IMR-90 (cell line): ENCODE results near the gene ATG9B. TPM values are rescaled to one million over a fixed set of nuclear protein-coding genes. Genes with fewer than 3 reads are reported as not detected.
"Not testable (repeated sequence)": the region's sequence is repeated elsewhere in the genome, so short reads cannot be mapped to it uniquely, and the experiment has no call there.

Experiments used
- ATAC-seq: fragments of 200-7000 bp; cut with Tn5 transposase; 2 replicates; pipeline ENCODE4 v1.9.1; 2020; ENCODE audit warnings: low read depth, mild to moderate bottlenecking, moderate library complexity
- BruUV-seq: library from RNA; stranded (reverse); fragments of 400-500 nt; replicated peaks from 2 replicates; lab custom pipeline; 2021; lab: Mats Ljungman, UMichigan
- CTCF ChIA-PET: fragments of 300-600 bp; formaldehyde crosslinking; extraction: SDS; loops from one replicate; lab custom pipeline; 2021; ENCODE audit warnings: antibody characterized with exemption; lab: Yijun Ruan, JAX
- POLR2A ChIA-PET: fragments of 300-600 bp; sonication (Branson Sonifier 250); formaldehyde crosslinking; loops from one replicate; lab custom pipeline; 2022; ENCODE audit warnings: antibody characterized with exemption; ENCODE audit not compliant: unreplicated experiment; lab: Charles Lee
- DNase-seq: peaks from one replicate; pipeline ENCODE4 v3.0.0; 2013
- H2AFZ ChIP-seq: replicated peaks from 2 replicates; pipeline ENCODE3; 2013; ENCODE audit warnings: low read length, mild to moderate bottlenecking; ENCODE audit not compliant: poor library complexity
- H2AK5ac ChIP-seq: 2 replicates; pipeline ENCODE4 v1.6.1; 2013; ENCODE audit warnings: low read depth, low read length, inconsistent platforms
- H2AK9ac ChIP-seq: replicated peaks from 2 replicates; pipeline ENCODE3; 2013; ENCODE audit warnings: mild to moderate bottlenecking, low read depth, low read length, moderate library complexity; ENCODE audit not compliant: poor library complexity
- H2BK120ac ChIP-seq: 2 replicates; pipeline ENCODE4 v1.6.1; 2013; ENCODE audit warnings: low read depth, low read length, inconsistent platforms
- H2BK15ac ChIP-seq: 3 replicates; pipeline ENCODE4 v1.6.1; 2013; ENCODE audit warnings: low read depth, low read length, inconsistent platforms
- H2BK20ac ChIP-seq: 2 replicates; pipeline ENCODE4 v1.6.1; 2013; ENCODE audit warnings: low read depth, mild to moderate bottlenecking, inconsistent platforms, low read length, moderate library complexity
- H2BK5ac ChIP-seq: 2 replicates; pipeline ENCODE4 v1.6.1; 2013; ENCODE audit warnings: mild to moderate bottlenecking, low read depth, low read length, inconsistent platforms; ENCODE audit not compliant: poor library complexity, severe bottlenecking
- H3K14ac ChIP-seq: replicated peaks from 2 replicates; pipeline ENCODE4 v1.6.1; 2013; ENCODE audit warnings: low read depth, low read length, inconsistent platforms
- H3K18ac ChIP-seq: 2 replicates; pipeline ENCODE4 v1.6.1; 2013; ENCODE audit warnings: low read depth, low read length, control low read depth
- H3K23ac ChIP-seq: 2 replicates; pipeline ENCODE4 v1.6.1; 2013; ENCODE audit warnings: low read depth, low read length, inconsistent platforms
- H3K27ac ChIP-seq: 2 replicates; pipeline ENCODE4 v1.5.1; 2013; ENCODE audit warnings: mild to moderate bottlenecking, control low read depth, low read length; ENCODE audit not compliant: insufficient read depth
- H3K27me3 ChIP-seq: 2 replicates; pipeline ENCODE4 v1.6.1; 2013; ENCODE audit warnings: low read length; ENCODE audit not compliant: control insufficient read depth, insufficient read depth
- H3K36me3 ChIP-seq: 2 replicates; pipeline ENCODE4 v1.6.1; 2013; ENCODE audit warnings: low read length, mixed read lengths; ENCODE audit not compliant: control insufficient read depth, insufficient read depth
- H3K4ac ChIP-seq: 2 replicates; pipeline ENCODE4 v1.6.1; 2013; ENCODE audit warnings: low read depth, low read length, inconsistent platforms
- H3K4me1 ChIP-seq: 2 replicates; pipeline ENCODE4 v1.6.1; 2013; ENCODE audit warnings: low read length, mixed read lengths; ENCODE audit not compliant: control insufficient read depth, insufficient read depth
- H3K4me2 ChIP-seq: 2 replicates; pipeline ENCODE4 v1.6.1; 2013; ENCODE audit warnings: low read depth, mild to moderate bottlenecking, control low read depth, low read length, moderate library complexity
- H3K4me3 ChIP-seq: 2 replicates; pipeline ENCODE4 v1.5.1; 2013; ENCODE audit warnings: low read depth, mild to moderate bottlenecking, control low read depth, low read length, moderate library complexity; ENCODE audit not compliant: insufficient read depth
- H3K56ac ChIP-seq: 2 replicates; pipeline ENCODE4 v1.6.1; 2013; ENCODE audit warnings: low read length, inconsistent platforms; ENCODE audit not compliant: insufficient read depth; ENCODE audit errors: extremely low read depth
- H3K79me1 ChIP-seq, 2 experiments: 2 replicates each; pipeline ENCODE4 v1.6.1; 2013; ENCODE audit warnings: low read length in 2 of 2, inconsistent platforms in 1 of 2, low read depth in 1 of 2
- H3K9ac ChIP-seq: 2 replicates; pipeline ENCODE4 v1.6.1; 2013; ENCODE audit warnings: low read depth, low read length, control low read depth
- H3K9me1 ChIP-seq: 2 replicates; pipeline ENCODE4 v1.6.1; 2013; ENCODE audit warnings: low read length, inconsistent platforms; ENCODE audit not compliant: insufficient read depth
- H3K9me3 ChIP-seq: 2 replicates; pipeline ENCODE4 v1.6.1; 2013; ENCODE audit warnings: low read length; ENCODE audit not compliant: control insufficient read depth, insufficient read depth
- H4K20me1 ChIP-seq: 2 replicates; pipeline ENCODE4 v1.6.1; 2013; ENCODE audit warnings: low read length, inconsistent platforms; ENCODE audit not compliant: insufficient read depth
- H4K5ac ChIP-seq: 2 replicates; pipeline ENCODE4 v1.6.1; 2013; ENCODE audit warnings: mild to moderate bottlenecking, low read depth, low read length, control low read depth
- H4K8ac ChIP-seq, 2 experiments: 2 replicates each; pipeline ENCODE4 v1.6.1; 2013; ENCODE audit warnings: low read depth in 2 of 2, low read length in 2 of 2, control low read depth in 1 of 2, inconsistent platforms in 1 of 2
- H4K91ac ChIP-seq: 2 replicates; pipeline ENCODE4 v1.6.1; 2013; ENCODE audit warnings: low read depth, low read length, inconsistent platforms; ENCODE audit not compliant: insufficient read depth
- WGBS, 2 experiments: methylation state at CpG; one replicate each; pipeline versions ENCODE4 v1.1.5 to v1.1.7; 2013; ENCODE audit warnings: missing lambda C conversion rate in 2 of 2; ENCODE audit not compliant: insufficient read length in 1 of 2; ENCODE audit errors: extremely low coverage in 2 of 2; 5-methylcytosine and 5-hydroxymethylcytosine counted together
- dilution Hi-C: fragments of 300-500 bp; cut with HindIII; formaldehyde crosslinking; loops from one replicate; pipeline ENCODE4 v1.14.3; 2018; ENCODE audit warnings: low sequenced_read_pairs; ENCODE audit not compliant: unreplicated experiment
- in situ Hi-C: fragments of 300-500 bp; cut with MboI; formaldehyde crosslinking; loops from 3 replicates; pipeline ENCODE4 v1.14.3; 2019; ENCODE audit warnings: low sequenced_read_pairs, inconsistent platforms, mixed read lengths
- intact Hi-C: fragments of 100-400 bp; cut with micrococcal nuclease; formaldehyde crosslinking; loops from 2 replicates; pipeline ENCODE4 v1.10.0; 2022
- polyA plus RNA-seq, 3 experiments: library from polyadenylated mRNA; depleted of rRNA; stranded (reverse); fragments of >200 nt; gene quantifications; 2 replicates each; pipeline ENCODE4 v1.2.3, GENCODE V29; 2012; ENCODE audit warnings: low replicate concordance in 1 of 3
- total RNA-seq: library from RNA; depleted of rRNA; stranded (reverse); fragments of >200 nt; gene quantifications from 2 replicates; pipeline ENCODE4 v1.2.3, GENCODE V29; 2012

ATG9B gene
- total and polyA plus RNA-seq, 2 of the 4 experiments (the other 2 are of a cell fraction) = 0.18 to 0.91 TPM

GRCh38 chr7:151026771-151027727 lies 2.8 kb upstream of the ATG9B start:
- H3K14ac ChIP-seq, H3K4me1 ChIP-seq, H4K91ac ChIP-seq, ATAC-seq, H2AK5ac ChIP-seq, dilution Hi-C loops, H3K36me3 ChIP-seq, H3K23ac ChIP-seq, H4K20me1 ChIP-seq, H3K27ac ChIP-seq, intact Hi-C loops, H3K18ac ChIP-seq, H2BK20ac ChIP-seq, H2AFZ ChIP-seq, H3K56ac ChIP-seq, H2BK15ac ChIP-seq, H2BK120ac ChIP-seq, H3K4ac ChIP-seq, BruUV-seq, H3K4me2 ChIP-seq, DNase-seq, H3K9ac ChIP-seq, H3K9me3 ChIP-seq, H3K4me3 ChIP-seq, in situ Hi-C loops, POLR2A ChIA-PET, H4K5ac ChIP-seq, H3K9me1 ChIP-seq, H2BK5ac ChIP-seq: not testable (repeated sequence)
- CTCF ChIA-PET = interaction anchor here (1.1 to 1.2 kb wide), 4 partner anchors 9 to 86 kb away, joined by 3 to 8 read pairs (median 4); no protein-coding TSS in a partner anchor
- Histone ChIP-seq H4K8ac (peak overlapping the region; percentile 87 to 88; a peak in 3 of 4 replicates), H3K79me1 (peaks cover 10 to 17% of the 10 kb centered on the region in 2 experiments; a peak in 3 of 4 replicates), H3K27me3 (peaks cover 11% of the 10 kb centered on the region), H2AK9ac (peak overlapping the region; percentile 9)
- no CpG with 5 or more reads among the region's 19 CpGs for WGBS, 2 experiments
